ENCODE measurements around the gene ERC2. TPM values are rescaled to one million over a fixed set of nuclear protein-coding genes. Genes with fewer than 3 reads are reported as not detected.

The ERC2 gene
- total RNA-seq, 1 experiment from 2014 or later = 0.90 TPM

DNA sequence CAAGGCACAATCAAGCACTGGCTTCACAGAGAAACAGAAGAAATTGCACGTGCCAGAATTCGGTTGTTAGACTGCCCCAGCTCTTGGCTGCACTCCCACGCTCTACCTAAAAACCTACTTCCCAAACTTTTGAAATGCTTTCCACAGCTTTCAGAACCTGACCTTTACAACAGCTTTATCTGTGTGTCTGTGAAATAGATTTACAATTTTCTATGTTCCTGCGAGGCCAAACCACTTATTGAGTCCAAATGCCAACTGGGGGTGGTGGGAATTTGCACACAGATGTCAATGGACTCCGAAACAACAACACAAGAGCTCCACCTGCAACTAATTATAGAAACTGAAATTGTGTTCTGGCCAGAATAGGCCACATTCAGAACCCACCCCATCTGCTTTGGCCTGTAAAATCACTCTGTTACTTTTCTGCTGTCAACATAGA, 44.6 kb downstream of the ERC2 start:
- TF ChIP-seq, protein P1, sequence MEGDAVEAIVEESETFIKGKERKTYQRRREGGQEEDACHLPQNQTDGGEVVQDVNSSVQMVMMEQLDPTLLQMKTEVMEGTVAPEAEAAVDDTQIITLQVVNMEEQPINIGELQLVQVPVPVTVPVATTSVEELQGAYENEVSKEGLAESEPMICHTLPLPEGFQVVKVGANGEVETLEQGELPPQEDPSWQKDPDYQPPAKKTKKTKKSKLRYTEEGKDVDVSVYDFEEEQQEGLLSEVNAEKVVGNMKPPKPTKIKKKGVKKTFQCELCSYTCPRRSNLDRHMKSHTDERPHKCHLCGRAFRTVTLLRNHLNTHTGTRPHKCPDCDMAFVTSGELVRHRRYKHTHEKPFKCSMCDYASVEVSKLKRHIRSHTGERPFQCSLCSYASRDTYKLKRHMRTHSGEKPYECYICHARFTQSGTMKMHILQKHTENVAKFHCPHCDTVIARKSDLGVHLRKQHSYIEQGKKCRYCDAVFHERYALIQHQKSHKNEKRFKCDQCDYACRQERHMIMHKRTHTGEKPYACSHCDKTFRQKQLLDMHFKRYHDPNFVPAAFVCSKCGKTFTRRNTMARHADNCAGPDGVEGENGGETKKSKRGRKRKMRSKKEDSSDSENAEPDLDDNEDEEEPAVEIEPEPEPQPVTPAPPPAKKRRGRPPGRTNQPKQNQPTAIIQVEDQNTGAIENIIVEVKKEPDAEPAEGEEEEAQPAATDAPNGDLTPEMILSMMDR (conservative IDR thresholded peaks at IDR 0.05; ENCODE audit: low read depth, low read length) = no peak
- TF ChIP-seq EZH2 (IDR thresholded peaks at IDR 0.05; ENCODE audit: borderline replicate concordance, low read depth, low read length, poor library complexity, severe bottlenecking) = no peak
- CTCF ChIA-PET = no interaction called here
- no TSS peak for BruUV-seq (replicated peaks)
- no peaks in the 10 kb centered on the region for H3K9me3 ChIP-seq (ENCODE audit: low read depth, low read length, poor library complexity, severe bottlenecking)
- no peak overlapping the region for H3K4me3 ChIP-seq (ENCODE audit: low read depth, low read length, poor library complexity, severe bottlenecking)
- no peaks in the 10 kb centered on the region for H3K4me1 ChIP-seq (ENCODE audit: insufficient read depth, low read length, poor library complexity, severe bottlenecking)
- intact Hi-C loops (cut with micrococcal nuclease; ENCODE audit: unreplicated experiment) = no loop called here
- H3K27ac ChIP-seq (ENCODE audit: low read depth, low read length, poor library complexity, severe bottlenecking) = no peak overlapping the region
- H3K36me3 ChIP-seq (ENCODE audit: insufficient read depth, low read length, poor library complexity, severe bottlenecking) = no peaks in the 10 kb centered on the region
- H3K27me3 ChIP-seq (replicated peaks; ENCODE audit: insufficient read depth, low read depth, low read length, poor library complexity) = no peaks in the 10 kb centered on the region
- DNase-seq (ENCODE audit: low spot score) = no peak
- POLR2A ChIA-PET (ENCODE audit: low non-redundant PET) = no interaction called here

DNA sequence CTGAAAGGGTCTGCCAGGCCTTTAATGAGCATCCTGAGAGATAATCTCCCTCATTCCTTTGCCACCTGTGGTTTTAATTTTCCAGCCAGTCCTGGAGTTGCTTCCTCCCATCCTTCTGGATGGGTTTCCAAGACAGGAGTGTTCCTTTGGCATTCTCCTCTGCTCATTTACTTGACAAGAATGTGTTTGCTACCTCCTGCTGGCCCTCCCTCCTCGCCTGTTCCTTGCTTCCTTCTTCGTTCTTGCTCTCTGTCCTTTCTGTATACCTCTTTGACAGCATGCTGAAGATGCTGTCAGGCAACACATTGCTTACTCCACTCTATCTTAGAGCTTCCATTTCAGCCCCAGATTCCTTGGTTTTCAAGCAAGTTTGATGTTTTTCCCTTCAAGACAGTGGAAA, 46.0 kb downstream of the ERC2 start:
- Histone ChIP-seq H3K27ac (ENCODE audit: low read depth, low read length, poor library complexity, severe bottlenecking) (no peak overlapping the region), H3K4me1 (ENCODE audit: insufficient read depth, low read length, poor library complexity, severe bottlenecking) (no peaks in the 10 kb centered on the region), H3K36me3 (ENCODE audit: insufficient read depth, low read length, poor library complexity, severe bottlenecking) (no peaks in the 10 kb centered on the region), H3K27me3 (replicated peaks; ENCODE audit: insufficient read depth, low read depth, low read length, poor library complexity) (no peaks in the 10 kb centered on the region), H3K4me3 (ENCODE audit: low read depth, low read length, poor library complexity, severe bottlenecking) (no peak overlapping the region), H3K9me3 (ENCODE audit: low read depth, low read length, poor library complexity, severe bottlenecking) (no peaks in the 10 kb centered on the region)
- ChIA-PET CTCF (no interaction called here), POLR2A (ENCODE audit: low non-redundant PET) (no interaction called here)
- intact Hi-C loops (cut with micrococcal nuclease; ENCODE audit: unreplicated experiment) = no loop called here
- no peak for TF ChIP-seq EZH2 (IDR thresholded peaks at IDR 0.05; ENCODE audit: borderline replicate concordance, low read depth, low read length, poor library complexity, severe bottlenecking)
- TF ChIP-seq, protein P1 (conservative IDR thresholded peaks at IDR 0.05; ENCODE audit: low read depth, low read length) = no peak
- no peak for DNase-seq (ENCODE audit: low spot score)
- no TSS peak for BruUV-seq (replicated peaks)

DNA sequence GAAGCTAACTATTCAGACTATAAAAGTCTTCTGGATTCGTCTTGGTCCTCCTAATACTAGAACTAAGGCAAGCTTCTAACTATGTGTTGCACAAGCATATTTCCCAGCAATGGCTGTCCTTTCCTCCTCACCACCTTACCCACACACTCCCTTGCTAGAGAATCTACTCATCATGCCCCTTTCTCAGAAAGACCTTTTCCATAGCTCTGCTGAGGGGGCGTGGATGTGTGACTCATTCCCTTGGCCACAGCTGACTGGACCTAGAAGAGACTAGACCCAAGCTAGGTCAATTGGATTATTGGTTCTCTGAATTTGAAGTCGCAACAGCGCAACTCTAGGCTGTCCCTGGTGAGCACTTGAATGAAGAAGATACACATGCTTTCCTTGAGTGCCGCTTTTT, 47.1 kb downstream of the ERC2 start:
- DNase-seq (ENCODE audit: low spot score) = no peak
- no peaks in the 10 kb centered on the region for H3K27me3 ChIP-seq (replicated peaks; ENCODE audit: insufficient read depth, low read depth, low read length, poor library complexity)
- CTCF ChIA-PET = no interaction called here
- H3K36me3 ChIP-seq (ENCODE audit: insufficient read depth, low read length, poor library complexity, severe bottlenecking) = no peaks in the 10 kb centered on the region
- no TSS peak for BruUV-seq (replicated peaks)
- no peaks in the 10 kb centered on the region for H3K4me1 ChIP-seq (ENCODE audit: insufficient read depth, low read length, poor library complexity, severe bottlenecking)
- H3K9me3 ChIP-seq (ENCODE audit: low read depth, low read length, poor library complexity, severe bottlenecking) = no peaks in the 10 kb centered on the region
- intact Hi-C loops (cut with micrococcal nuclease; ENCODE audit: unreplicated experiment) = no loop called here
- POLR2A ChIA-PET (ENCODE audit: low non-redundant PET) = no interaction called here
- H3K4me3 ChIP-seq (ENCODE audit: low read depth, low read length, poor library complexity, severe bottlenecking) = no peak overlapping the region
- no peak overlapping the region for H3K27ac ChIP-seq (ENCODE audit: low read depth, low read length, poor library complexity, severe bottlenecking)
- TF ChIP-seq EZH2 (IDR thresholded peaks at IDR 0.05; ENCODE audit: borderline replicate concordance, low read depth, low read length, poor library complexity, severe bottlenecking) = no peak
- TF ChIP-seq, protein P1 (conservative IDR thresholded peaks at IDR 0.05; ENCODE audit: low read depth, low read length) = no peak

Measured in A673 (cell line).